HepG2 (cell line): Measurements from ENCODE around the gene CAPN9. TPM values are rescaled to one million over a fixed set of nuclear protein-coding genes. Genes with fewer than 3 reads are reported as not detected.

ENCODE experiments used
- CBFB ChIP-seq: sonication (generic); formaldehyde crosslinking; IDR thresholded peaks from 2 replicates; pipeline ENCODE4 v1.4.0; 2020; ENCODE audit warnings: missing genetic modification reagents
- GATA4 ChIP-seq: sonication (generic); IDR thresholded peaks from 2 replicates; pipeline ENCODE4 v1.6.1; 2016; ENCODE audit warnings: antibody characterized with exemption, low read depth, borderline replicate concordance
- HMGXB4 ChIP-seq, 2 experiments: sonication (generic) in 1 of 2; formaldehyde crosslinking in 1 of 2; IDR thresholded peaks; 2 replicates each; pipeline versions ENCODE4 v1.4.0 to v1.6.1; 2018 to 2020; ENCODE audit warnings: missing genetic modification reagents in 2 of 2, borderline replicate concordance in 1 of 2, low read depth in 1 of 2, mild to moderate bottlenecking in 1 of 2, missing biosample characterization in 1 of 2
- RBFOX2 ChIP-seq: fragments of 200-400 bp; formaldehyde crosslinking; IDR thresholded peaks from 2 replicates; pipeline ENCODE4 v1.6.1; 2017; ENCODE audit warnings: low read depth, mild to moderate bottlenecking, low read length
- SPEN ChIP-seq: sonication (generic); formaldehyde crosslinking; IDR thresholded peaks from 2 replicates; pipeline ENCODE4 v1.5.1; 2020; ENCODE audit warnings: low read depth, mild to moderate bottlenecking, missing genetic modification reagents
- TARDBP ChIP-seq: sonication (generic); formaldehyde crosslinking; IDR thresholded peaks from 2 replicates; pipeline ENCODE4 v1.8.0; 2022; ENCODE audit warnings: mild to moderate bottlenecking, missing genetic modification reagents
- TOPORS ChIP-seq: sonication (generic); formaldehyde crosslinking; IDR thresholded peaks from 2 replicates; pipeline ENCODE4 v1.8.0; 2023; ENCODE audit warnings: mild to moderate bottlenecking, missing genetic modification reagents
- UBTF ChIP-seq: sonication (generic); formaldehyde crosslinking; IDR thresholded peaks from 2 replicates; pipeline ENCODE4 v1.4.0; 2020; ENCODE audit warnings: mild to moderate bottlenecking, missing genetic modification reagents
- ZC3H13 ChIP-seq: sonication (generic); formaldehyde crosslinking; IDR thresholded peaks from 2 replicates; pipeline ENCODE4 v1.8.1; 2023; ENCODE audit warnings: mild to moderate bottlenecking, missing genetic modification reagents, moderate library complexity
- ZNF737 ChIP-seq: sonication (generic); formaldehyde crosslinking; IDR thresholded peaks from 2 replicates; pipeline ENCODE4 v1.5.0; 2020; ENCODE audit warnings: missing genetic modification reagents, mild to moderate bottlenecking, borderline replicate concordance
- polyA plus RNA-seq, 8 experiments: library from polyadenylated mRNA; depleted of rRNA in 3 of 8; stranded (reverse) in 7 of 8; unstranded in 1 of 8; fragments of >200 nt; fragmentation: Illumina TruSeq in 4 of 8; extraction: Trizol in 4 of 8; gene quantifications; 2 replicates each; pipeline versions ENCODE4 v1.2.1 to v1.2.3, GENCODE V29; 2011 to 2016; ENCODE audit warnings: low read depth in 4 of 8, missing spikeins in 1 of 8, mixed read lengths in 1 of 8; ENCODE audit not compliant: insufficient read depth in 1 of 8
- total RNA-seq, 5 experiments: library from RNA; depleted of rRNA; stranded (reverse); fragments of >200 nt; fragmentation: Illumina TruSeq; extraction: Trizol; gene quantifications; 2 replicates each; pipeline ENCODE4 v1.2.3, GENCODE V29; 2016; ENCODE audit warnings: low read depth in 1 of 5

Gene CAPN9
- total and polyA plus RNA-seq, 2 of the 13 experiments (the other 11 are each of a cell fraction or from before 2014, with no cell fraction given): 0.04 to 0.31 TPM

- TF ChIP-seq SPEN (CRISPR knock-in tag) (0 out of 2 replicates have a peak, but pooled peaks have one; percentile 10), RBFOX2 (0 out of 2 replicates have a peak, but pooled peaks have one; percentile 20), ZC3H13 (CRISPR knock-in tag) (no peak), GATA4 (no peak), HMGXB4 (CRISPR knock-in tag; IDR thresholded peaks at IDR 0.05; ENCODE audit: borderline replicate concordance in 1 of 2, low read depth in 1 of 2) (no peak), ZNF737 (CRISPR knock-in tag) (no peak), CBFB (CRISPR knock-in tag) (no peak), UBTF (CRISPR knock-in tag) (peak; percentile 35; the same call in 1 of the 2 replicates), TOPORS (CRISPR knock-in tag) (0 out of 2 replicates have a peak, but pooled peaks have one; percentile 29), TARDBP (CRISPR knock-in tag) (no peak)
These were observed 36.7 kb upstream of the CAPN9 start (continued) for GRCh38 chr1:230710543-230710904.
